Cardiac septum (tissue), 1 donor: ENCODE data around the gene BBS12. TPM values are rescaled to one million over a fixed set of nuclear protein-coding genes. Genes with fewer than 3 reads are reported as not detected.
"Not testable (repeated sequence)": the region's sequence is repeated elsewhere in the genome, so short reads cannot be mapped to it uniquely, and the experiment has no call there.

Source experiments
- DNase-seq: peaks from one replicate; pipeline ENCODE4 v3.0.0-alpha.2; 2020; ENCODE audit warnings: low spot score
- intact Hi-C: fragments of 100-400 bp; cut with DNase I; formaldehyde crosslinking; loops from one replicate; pipeline ENCODE4 v1.14.0; 2022
- total RNA-seq: library from RNA; stranded (reverse); fragmentation: NEBNext Ultra II Directional; extraction: Animal tissue kit (Norgen Biotek cat#: 25700); gene quantifications from one replicate; pipeline ENCODE4 v1.2.1, GENCODE V29; 2021
- donor health status: DM: no; HTN: no; CAD: no.

BBS12 gene
- total RNA-seq, 1 donor from 2014 or later = 3.1 TPM

GRCh38 chr4:122762966-122763716, 30.6 kb downstream of the BBS12 start:
- DNase-seq = no peak
- intact Hi-C loops = loop anchor here (5.0 kb wide), 1 partner anchor 34 kb away; no protein-coding TSS in a partner anchor

GRCh38 chr4:122764071-122764820, 31.7 kb downstream of the BBS12 start:
- intact Hi-C loops = loop anchor here (5.0 kb wide), 1 partner anchor 33 kb away; no protein-coding TSS in a partner anchor
- DNase-seq = no peak

DNA sequence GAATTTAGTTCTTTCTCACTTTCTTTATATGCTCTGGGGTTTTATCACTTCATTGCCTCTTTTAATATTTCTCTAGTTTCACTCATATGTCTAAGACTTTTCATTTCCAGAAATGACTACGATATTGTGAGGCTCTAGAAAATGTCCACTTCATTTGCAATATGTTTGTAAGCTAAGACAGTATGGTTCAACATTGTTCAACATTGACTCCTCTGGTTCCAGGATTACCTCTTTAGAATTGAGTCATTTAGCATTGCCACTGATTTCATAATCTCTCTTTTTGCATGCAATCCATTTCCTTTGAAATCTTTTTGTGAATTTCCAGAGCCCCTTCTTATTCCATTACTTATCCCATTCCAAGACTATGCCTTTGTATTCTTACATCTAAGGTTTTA, 32.3 kb downstream of the BBS12 start:
- DNase-seq = no peak
- intact Hi-C loops = loop anchor here (5.0 kb wide), 1 partner anchor 32 kb away; no protein-coding TSS in a partner anchor

GRCh38 chr4:122765692-122766352, 33.3 kb downstream of the BBS12 start:
- DNase-seq = no peak
- intact Hi-C loops = no loop called here

GRCh38 chr4:122766353-122766705, 33.8 kb downstream of the BBS12 start:
- no peak for DNase-seq
- intact Hi-C loops = no loop called here

- DNase-seq = no peak
- intact Hi-C loops = no loop called here
Measured at GRCh38 chr4:122766950-122767349, 34.4 kb downstream of the BBS12 start.

- DNase-seq = no peak
- intact Hi-C loops = no loop called here
Measured at GRCh38 chr4:122771724-122772123, 39.2 kb downstream of the BBS12 start.

- DNase-seq = no peak
- intact Hi-C loops = no loop called here
Measured at GRCh38 chr4:122772311-122772710, 39.8 kb downstream of the BBS12 start.

GRCh38 chr4:122772986-122773385, 40.5 kb downstream of the BBS12 start:
- intact Hi-C loops = no loop called here
- no peak for DNase-seq

GRCh38 chr4:122775039-122775438, 42.5 kb downstream of the BBS12 start:
- intact Hi-C loops = no loop called here

GRCh38 chr4:122775987-122776836, 43.7 kb downstream of the BBS12 start:
- intact Hi-C loops = no loop called here
- no peak for DNase-seq

More at GRCh38 chr4:122775039-122775438, 42.5 kb downstream of the BBS12 start:
- DNase-seq = no peak

DNA sequence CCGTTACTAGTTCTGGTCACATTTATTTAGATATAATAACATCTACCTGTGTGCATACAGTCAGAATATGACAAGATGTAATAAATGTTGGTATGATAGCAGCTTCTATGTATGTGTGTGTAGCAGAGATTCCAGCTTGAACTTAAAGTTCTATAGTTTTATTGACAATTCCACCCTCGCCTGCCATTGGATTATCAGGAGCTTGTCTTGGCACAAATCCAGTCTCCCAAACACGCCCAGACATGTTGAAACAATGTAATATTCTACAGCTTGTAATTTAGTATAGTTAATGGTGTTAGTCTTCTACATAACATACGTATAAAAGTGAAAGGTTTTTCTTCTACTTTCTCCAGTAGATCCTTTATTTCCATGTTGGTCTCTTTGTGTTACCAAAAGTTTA, 44.4 kb downstream of the BBS12 start:
- intact Hi-C loops = no loop called here
- DNase-seq = no peak

DNA sequence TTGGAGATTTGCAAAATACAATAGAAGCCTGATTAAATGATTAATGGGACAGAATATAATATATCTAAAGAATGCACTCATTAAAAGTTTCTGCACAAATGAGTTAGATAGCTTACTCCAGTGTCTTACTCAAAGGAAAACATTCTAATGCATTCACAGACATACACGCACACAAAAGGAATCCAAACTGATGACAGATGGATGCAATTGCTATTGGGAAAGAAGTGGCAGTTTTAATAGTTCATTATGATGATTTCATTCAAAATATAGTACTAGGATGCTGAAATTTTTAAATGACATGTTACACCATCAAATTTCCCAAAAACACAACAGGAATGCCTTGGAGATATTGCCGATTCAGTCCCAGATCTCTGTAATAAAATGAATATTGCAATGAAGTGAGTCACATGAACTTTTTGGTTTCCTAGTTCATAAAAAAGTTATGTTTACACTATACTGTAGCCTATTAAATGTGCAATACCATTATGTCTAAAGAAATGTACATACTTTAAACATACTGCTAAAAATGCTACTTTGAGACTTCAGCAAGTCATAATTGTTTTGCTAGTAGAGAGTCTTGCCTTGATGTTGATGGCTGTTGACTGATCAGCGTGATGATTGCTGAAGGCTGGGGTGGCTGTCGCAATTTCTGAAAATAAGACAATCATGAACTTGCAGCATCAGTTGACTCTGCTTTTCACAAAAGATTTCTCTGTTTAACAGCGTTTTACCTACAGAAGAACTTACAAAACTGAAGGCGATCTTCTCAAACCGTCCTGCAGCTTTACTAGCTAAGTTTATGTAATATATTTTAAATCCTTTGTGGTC, 45.6 kb downstream of the BBS12 start:
- intact Hi-C loops = no loop called here
- DNase-seq = no peak

- intact Hi-C loops = no loop called here
Measured at GRCh38 chr4:122781486-122781885, 49.0 kb downstream of the BBS12 start.

DNA sequence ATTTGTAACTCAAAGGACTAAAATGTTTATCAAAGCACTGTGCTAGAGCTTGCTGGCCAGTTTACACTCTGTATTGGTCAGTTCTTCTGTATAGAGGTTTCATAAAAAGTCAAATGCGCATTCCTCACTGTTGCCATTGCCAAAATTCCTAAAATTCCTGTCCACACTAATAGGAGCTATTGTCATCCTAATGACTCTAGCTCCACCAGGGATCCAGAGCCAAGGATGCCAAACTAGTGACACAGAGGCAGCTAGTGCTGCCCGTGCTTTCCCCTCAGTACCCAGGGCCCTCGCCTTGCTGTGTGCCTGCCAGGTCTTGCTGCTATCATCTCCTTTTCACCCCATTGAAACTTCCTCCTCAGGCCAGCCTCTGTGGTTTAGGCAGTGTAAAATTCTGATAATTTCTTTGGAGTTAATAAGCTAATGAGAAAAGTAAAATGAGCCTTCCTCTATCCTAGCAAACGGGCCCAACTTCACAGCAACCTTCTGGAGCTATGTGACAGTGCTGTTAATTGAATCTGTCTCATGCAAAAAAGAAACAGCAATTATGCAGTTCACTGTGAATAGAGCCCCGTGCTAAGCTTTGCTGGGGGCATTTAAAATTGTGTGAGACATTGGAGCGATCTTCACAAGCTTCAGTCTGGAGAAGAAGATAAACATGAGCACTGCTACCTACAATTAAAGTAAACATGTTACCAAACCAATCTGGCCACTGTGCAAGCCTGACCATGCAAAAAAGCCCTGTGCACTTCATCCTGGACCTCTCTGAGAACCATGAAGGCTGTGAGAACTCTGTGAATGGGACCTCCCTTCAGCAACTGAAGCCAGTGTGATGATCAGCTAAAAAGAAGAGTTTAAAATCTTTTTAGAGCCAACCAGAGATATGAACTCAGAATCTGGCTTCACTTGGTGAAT, 51.1 kb downstream of the BBS12 start:
- intact Hi-C loops = no loop called here

More at GRCh38 chr4:122781486-122781885, 49.0 kb downstream of the BBS12 start:
- no peak for DNase-seq

DNA sequence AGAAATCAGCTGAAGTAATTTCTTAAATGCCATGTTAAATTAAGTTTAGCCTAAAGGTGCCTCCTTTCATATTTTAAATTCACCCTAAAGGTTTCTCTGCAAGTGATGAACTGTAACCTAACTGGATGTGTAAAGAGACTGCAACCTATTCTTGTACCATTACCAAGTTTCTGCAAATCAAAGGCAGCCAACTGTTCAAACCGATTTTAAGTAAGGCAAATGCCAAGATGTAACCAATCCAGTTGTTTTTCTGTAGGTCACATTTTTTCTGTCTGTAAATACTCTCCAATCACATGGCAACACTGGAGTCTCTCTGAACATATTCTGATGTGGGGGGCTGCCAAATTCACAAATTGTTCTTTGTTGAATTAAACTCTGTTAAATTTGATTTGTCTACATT, 51.8 kb downstream of the BBS12 start:
- intact Hi-C loops = no loop called here
- DNase-seq = no peak

More for the DNA sequence above, 51.1 kb downstream of the BBS12 start:
- DNase-seq = no peak

- intact Hi-C loops = no loop called here
- DNase-seq = no peak
Measured at GRCh38 chr4:122785099-122785498, 52.6 kb downstream of the BBS12 start.

DNA sequence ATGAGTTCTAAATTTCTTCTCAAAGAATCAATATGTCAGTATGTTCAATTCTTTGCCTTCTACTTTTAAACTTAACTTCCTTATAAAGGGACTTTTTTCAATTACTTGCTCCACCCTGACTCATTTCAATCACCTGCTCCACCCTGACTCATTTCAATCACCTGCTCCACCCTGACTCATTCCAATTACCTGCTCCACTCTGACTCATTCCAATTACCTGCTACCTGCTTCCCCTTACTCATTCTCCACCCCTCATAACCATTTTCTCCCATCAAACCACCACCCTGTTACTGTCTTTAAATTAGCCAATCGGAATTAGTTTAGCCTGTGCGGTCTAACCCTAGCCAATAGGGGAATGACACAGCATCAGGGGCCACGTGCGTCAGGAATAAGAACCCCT, 53.8 kb downstream of the BBS12 start:
- intact Hi-C loops = not testable (repeated sequence)

More for the DNA sequence above, 53.8 kb downstream of the BBS12 start:
- DNase-seq = not testable (repeated sequence)
